ENCODE results near the gene ZNF385B.

ZNF385B gene

GRCh38 chr2:179593323-179593722 lies 268.1 kb downstream of the ZNF385B start:
- H3K4me2 ChIP-seq (ENCODE audit: low read length), result no peak overlapping the region
- no peaks in the 10 kb centered on the region for H3K4me1 ChIP-seq (ENCODE audit: insufficient read depth, low read length, severe bottlenecking)
- H3K9me3 ChIP-seq (ENCODE audit: low read length), result no peaks in the 10 kb centered on the region
- H3K79me2 ChIP-seq (ENCODE audit: insufficient read depth, low read length), result no peaks in the 10 kb centered on the region
- H3K27me3 ChIP-seq (ENCODE audit: insufficient read depth, low read length), result no peaks in the 10 kb centered on the region
- no peaks in the 10 kb centered on the region for H3K36me3 ChIP-seq (ENCODE audit: insufficient read depth, low read length)
- TF ChIP-seq CTCF (IDR thresholded peaks at IDR 0.05; ENCODE audit: low read length), result no peak
- TF ChIP-seq EZH2 (IDR thresholded peaks at IDR 0.05; ENCODE audit: borderline replicate concordance, low read length), result no peak
- no peak overlapping the region for H3K9ac ChIP-seq (ENCODE audit: low read length)
- no peaks in the 10 kb centered on the region for H3K9me2 ChIP-seq (ENCODE audit: low read depth, low read length)
- H3K4me3 ChIP-seq (ENCODE audit: low read depth, low read length, poor library complexity, severe bottlenecking), result no peak overlapping the region
- H4K20me1 ChIP-seq (ENCODE audit: insufficient read depth, low read length), result no peaks in the 10 kb centered on the region
- H3F3A ChIP-seq (ENCODE audit: insufficient read depth, low read length), result no peaks in the 10 kb centered on the region
- no peak overlapping the region for H2AFZ ChIP-seq (ENCODE audit: low read length)
- no peak overlapping the region for H3K27ac ChIP-seq (ENCODE audit: low read depth, low read length, poor library complexity, severe bottlenecking)

GRCh38 chr2:179592167-179592936 lies 269.1 kb downstream of the ZNF385B start:
- Histone ChIP-seq H3K4me2 (ENCODE audit: low read length) (no peak overlapping the region), H3K9me2 (ENCODE audit: low read depth, low read length) (no peaks in the 10 kb centered on the region), H3K36me3 (ENCODE audit: insufficient read depth, low read length) (no peaks in the 10 kb centered on the region), H3K4me3 (ENCODE audit: low read depth, low read length, poor library complexity, severe bottlenecking) (no peak overlapping the region), H3K79me2 (ENCODE audit: insufficient read depth, low read length) (no peaks in the 10 kb centered on the region), H3K27me3 (ENCODE audit: insufficient read depth, low read length) (no peaks in the 10 kb centered on the region), H3K9ac (ENCODE audit: low read length) (no peak overlapping the region), H3K27ac (ENCODE audit: low read depth, low read length, poor library complexity, severe bottlenecking) (no peak overlapping the region), H3K9me3 (ENCODE audit: low read length) (no peaks in the 10 kb centered on the region), H2AFZ (ENCODE audit: low read length) (no peak overlapping the region), H3F3A (ENCODE audit: insufficient read depth, low read length) (no peaks in the 10 kb centered on the region), H3K4me1 (ENCODE audit: insufficient read depth, low read length, severe bottlenecking) (no peaks in the 10 kb centered on the region), H4K20me1 (ENCODE audit: insufficient read depth, low read length) (no peaks in the 10 kb centered on the region)
- TF ChIP-seq CTCF (IDR thresholded peaks at IDR 0.05; ENCODE audit: low read length) (no peak), EZH2 (IDR thresholded peaks at IDR 0.05; ENCODE audit: borderline replicate concordance, low read length) (no peak)

GRCh38 chr2:179591690-179592089 lies 269.7 kb downstream of the ZNF385B start:
- Histone ChIP-seq H3K4me3 (ENCODE audit: low read depth, low read length, poor library complexity, severe bottlenecking) (no peak overlapping the region), H3K9ac (ENCODE audit: low read length) (no peak overlapping the region), H3K79me2 (ENCODE audit: insufficient read depth, low read length) (no peaks in the 10 kb centered on the region), H3K9me2 (ENCODE audit: low read depth, low read length) (no peaks in the 10 kb centered on the region), H3K4me1 (ENCODE audit: insufficient read depth, low read length, severe bottlenecking) (no peaks in the 10 kb centered on the region), H3K9me3 (ENCODE audit: low read length) (no peaks in the 10 kb centered on the region), H4K20me1 (ENCODE audit: insufficient read depth, low read length) (no peaks in the 10 kb centered on the region), H3K4me2 (ENCODE audit: low read length) (no peak overlapping the region), H3F3A (ENCODE audit: insufficient read depth, low read length) (no peaks in the 10 kb centered on the region), H2AFZ (ENCODE audit: low read length) (no peak overlapping the region), H3K27me3 (ENCODE audit: insufficient read depth, low read length) (no peaks in the 10 kb centered on the region), H3K27ac (ENCODE audit: low read depth, low read length, poor library complexity, severe bottlenecking) (no peak overlapping the region), H3K36me3 (ENCODE audit: insufficient read depth, low read length) (no peaks in the 10 kb centered on the region)
- TF ChIP-seq EZH2 (IDR thresholded peaks at IDR 0.05; ENCODE audit: borderline replicate concordance, low read length) (no peak), CTCF (IDR thresholded peaks at IDR 0.05; ENCODE audit: low read length) (no peak)

Data from OCI-LY1 (cell line).